ENCODE measurements around the gene SYT14. TPM values are rescaled to one million over a fixed set of nuclear protein-coding genes. Genes with fewer than 3 reads are reported as not detected.

The SYT14 gene
- total and polyA plus RNA-seq, 2 of the 4 experiments (the other 2 are of a cell fraction), result 0.14 to 1.3 TPM

DNA sequence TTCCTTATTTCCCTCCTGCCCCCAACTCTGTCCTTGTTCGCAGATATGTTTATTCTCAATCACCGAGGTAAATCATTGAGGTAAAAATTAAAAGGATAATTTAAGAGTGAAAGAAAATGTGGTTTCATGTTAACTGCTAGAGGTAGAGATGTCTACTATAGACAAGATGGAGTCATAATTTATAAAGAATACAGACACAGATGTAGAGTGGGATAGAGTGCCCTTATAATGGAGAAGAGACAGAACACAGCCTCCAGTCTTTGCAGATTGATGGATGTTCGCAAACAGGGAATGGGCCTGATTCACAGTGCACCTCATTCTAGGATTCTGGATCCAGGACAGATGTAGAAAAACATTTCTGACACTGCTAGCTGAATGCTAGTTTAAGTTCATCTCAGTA is 155.4 kb downstream of the SYT14 start:
- Histone ChIP-seq H3K9me1 (ENCODE audit: insufficient read depth, low read length) (no peaks in the 10 kb centered on the region), H3K4me3 (ENCODE audit: insufficient read depth, low read depth, low read length) (no peak overlapping the region), H4K20me1 (ENCODE audit: insufficient read depth, low read length) (no peaks in the 10 kb centered on the region), H3K4ac (ENCODE audit: low read depth, low read length) (no peak overlapping the region), H2AFZ (replicated peaks; ENCODE audit: low read length, poor library complexity) (no peak overlapping the region), H3K4me1 (ENCODE audit: control insufficient read depth, insufficient read depth, low read length) (no peaks in the 10 kb centered on the region), H4K91ac (ENCODE audit: insufficient read depth, low read depth, low read length) (no peak overlapping the region), H3K4me2 (ENCODE audit: low read depth, low read length) (no peak overlapping the region), H3K9ac (ENCODE audit: low read depth, low read length) (no peak overlapping the region), H4K8ac (ENCODE audit: low read depth in 2 of 2, low read length in 2 of 2) (no peak overlapping the region), H3K23ac (ENCODE audit: low read depth, low read length) (no peak overlapping the region), H3K36me3 (ENCODE audit: control insufficient read depth, insufficient read depth, low read length) (no peaks in the 10 kb centered on the region), H3K14ac (replicated peaks; ENCODE audit: low read depth, low read length) (no peak overlapping the region), H2AK9ac (replicated peaks; ENCODE audit: low read depth, low read length, poor library complexity) (no peak overlapping the region), H3K18ac (ENCODE audit: low read depth, low read length) (no peak overlapping the region), H3K56ac (ENCODE audit: extremely low read depth, insufficient read depth, low read length) (no peak overlapping the region), H2BK5ac (ENCODE audit: low read depth, low read length, poor library complexity, severe bottlenecking) (no peak overlapping the region), H2BK15ac (ENCODE audit: low read depth, low read length) (no peak overlapping the region), H3K27ac (ENCODE audit: insufficient read depth, low read length) (no peak overlapping the region), H2BK120ac (ENCODE audit: low read depth, low read length) (no peak overlapping the region), H2BK20ac (ENCODE audit: low read depth, low read length) (no peak overlapping the region), H3K79me1 (ENCODE audit: low read depth in 1 of 2, low read length in 2 of 2) (no peaks in the 10 kb centered on the region), H2AK5ac (ENCODE audit: low read depth, low read length) (no peak overlapping the region), H3K27me3 (ENCODE audit: control insufficient read depth, insufficient read depth, low read length) (no peaks in the 10 kb centered on the region), H3K9me3 (ENCODE audit: control insufficient read depth, insufficient read depth, low read length) (0 out of 2 replicates have a peak, but pooled peaks cover 2% of the 10 kb centered on the region), H4K5ac (ENCODE audit: low read depth, low read length) (no peak overlapping the region)
- ChIA-PET CTCF (interaction anchor here (0.6 kb wide), 1 partner anchor 10 kb away, joined by 3 read pairs; no protein-coding TSS in a partner anchor), POLR2A (ENCODE audit: unreplicated experiment) (no interaction called here)
- in situ Hi-C loops (cut with MboI; ENCODE audit: low sequenced_read_pairs) (no loop called here), dilution Hi-C loops (cut with HindIII; ENCODE audit: low sequenced_read_pairs, unreplicated experiment) (no loop called here), intact Hi-C loops (cut with micrococcal nuclease) (no loop called here)
- no CpG with 5 or more reads among the region's 3 CpGs for WGBS, 2 experiments (ENCODE audit: extremely low coverage in 2 of 2, insufficient read length in 1 of 2)
- no TSS peak for BruUV-seq (replicated peaks)
- TF ChIP-seq POLR2A (IDR thresholded peaks at IDR 0.05; ENCODE audit: low read depth, low read length), result no peak
- TF ChIP-seq RAD21 (IDR thresholded peaks at IDR 0.05; ENCODE audit: low read length), result no peak
- TF ChIP-seq, protein P1, sequence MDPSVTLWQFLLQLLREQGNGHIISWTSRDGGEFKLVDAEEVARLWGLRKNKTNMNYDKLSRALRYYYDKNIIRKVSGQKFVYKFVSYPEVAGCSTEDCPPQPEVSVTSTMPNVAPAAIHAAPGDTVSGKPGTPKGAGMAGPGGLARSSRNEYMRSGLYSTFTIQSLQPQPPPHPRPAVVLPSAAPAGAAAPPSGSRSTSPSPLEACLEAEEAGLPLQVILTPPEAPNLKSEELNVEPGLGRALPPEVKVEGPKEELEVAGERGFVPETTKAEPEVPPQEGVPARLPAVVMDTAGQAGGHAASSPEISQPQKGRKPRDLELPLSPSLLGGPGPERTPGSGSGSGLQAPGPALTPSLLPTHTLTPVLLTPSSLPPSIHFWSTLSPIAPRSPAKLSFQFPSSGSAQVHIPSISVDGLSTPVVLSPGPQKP (IDR thresholded peaks at IDR 0.05; ENCODE audit: borderline replicate concordance, low read depth, low read length), result no peak
- no peak for TF ChIP-seq MXI1 (IDR thresholded peaks at IDR 0.05; ENCODE audit: borderline replicate concordance, low read depth, low read length)
- TF ChIP-seq RCOR1 (IDR thresholded peaks at IDR 0.05; ENCODE audit: insufficient replicate concordance, low read length), result no peak
- TF ChIP-seq NFE2L2 (IDR thresholded peaks at IDR 0.05; ENCODE audit: low read depth, low read length), result no peak
- TF ChIP-seq CHD1 (IDR thresholded peaks at IDR 0.05; ENCODE audit: low read depth, low read length), result no peak
- TF ChIP-seq SMC3 (IDR thresholded peaks at IDR 0.05; ENCODE audit: low read depth, low read length), result no peak
- TF ChIP-seq RFX5 (IDR thresholded peaks at IDR 0.05; ENCODE audit: low read depth, low read length), result no peak
- TF ChIP-seq MAFK (IDR thresholded peaks at IDR 0.05; ENCODE audit: low read depth, low read length), result no peak
- TF ChIP-seq, protein P2, sequence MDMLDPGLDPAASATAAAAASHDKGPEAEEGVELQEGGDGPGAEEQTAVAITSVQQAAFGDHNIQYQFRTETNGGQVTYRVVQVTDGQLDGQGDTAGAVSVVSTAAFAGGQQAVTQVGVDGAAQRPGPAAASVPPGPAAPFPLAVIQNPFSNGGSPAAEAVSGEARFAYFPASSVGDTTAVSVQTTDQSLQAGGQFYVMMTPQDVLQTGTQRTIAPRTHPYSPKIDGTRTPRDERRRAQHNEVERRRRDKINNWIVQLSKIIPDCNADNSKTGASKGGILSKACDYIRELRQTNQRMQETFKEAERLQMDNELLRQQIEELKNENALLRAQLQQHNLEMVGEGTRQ (IDR thresholded peaks at IDR 0.05; ENCODE audit: low read depth, low read length), result no peak
- TF ChIP-seq CEBPB (IDR thresholded peaks at IDR 0.05; ENCODE audit: low read depth, low read length), result no peak
- TF ChIP-seq, protein P3, sequence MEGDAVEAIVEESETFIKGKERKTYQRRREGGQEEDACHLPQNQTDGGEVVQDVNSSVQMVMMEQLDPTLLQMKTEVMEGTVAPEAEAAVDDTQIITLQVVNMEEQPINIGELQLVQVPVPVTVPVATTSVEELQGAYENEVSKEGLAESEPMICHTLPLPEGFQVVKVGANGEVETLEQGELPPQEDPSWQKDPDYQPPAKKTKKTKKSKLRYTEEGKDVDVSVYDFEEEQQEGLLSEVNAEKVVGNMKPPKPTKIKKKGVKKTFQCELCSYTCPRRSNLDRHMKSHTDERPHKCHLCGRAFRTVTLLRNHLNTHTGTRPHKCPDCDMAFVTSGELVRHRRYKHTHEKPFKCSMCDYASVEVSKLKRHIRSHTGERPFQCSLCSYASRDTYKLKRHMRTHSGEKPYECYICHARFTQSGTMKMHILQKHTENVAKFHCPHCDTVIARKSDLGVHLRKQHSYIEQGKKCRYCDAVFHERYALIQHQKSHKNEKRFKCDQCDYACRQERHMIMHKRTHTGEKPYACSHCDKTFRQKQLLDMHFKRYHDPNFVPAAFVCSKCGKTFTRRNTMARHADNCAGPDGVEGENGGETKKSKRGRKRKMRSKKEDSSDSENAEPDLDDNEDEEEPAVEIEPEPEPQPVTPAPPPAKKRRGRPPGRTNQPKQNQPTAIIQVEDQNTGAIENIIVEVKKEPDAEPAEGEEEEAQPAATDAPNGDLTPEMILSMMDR (conservative IDR thresholded peaks at IDR 0.05; ENCODE audit: low read depth, low read length), result no peak
- DNase-seq (no peak), ATAC-seq (ENCODE audit: low read depth) (no peak)
